ENCODE measurements around the gene OSBPL5. TPM values are rescaled to one million over a fixed set of nuclear protein-coding genes. Genes with fewer than 3 reads are reported as not detected.

OSBPL5 gene
- total and polyA plus RNA-seq, 8 donors, result 8.6 to 127 (median 25.2) TPM

- DNase-seq, result no peak
- TF ChIP-seq EP300 (IDR thresholded peaks at IDR 0.05), result no peak
- TF ChIP-seq POLR2AphosphoS5 (IDR thresholded peaks at IDR 0.05), result no peak
- TF ChIP-seq CTCF (IDR thresholded peaks at IDR 0.05), result no peak
- no peak for TF ChIP-seq POLR2A (IDR thresholded peaks at IDR 0.05)
- H3K27ac ChIP-seq, result no peak overlapping the region
- peaks cover 7 to 18% (median 12%) of the 10 kb centered on the region in 4 donors for H3K4me1 ChIP-seq
- WGBS, 5 donors, result 61 to 79% (median 72%) methylated on average over 6 to 12 of the region's 12 CpGs
- no peaks in the 10 kb centered on the region for H3K36me3 ChIP-seq
- no peaks in the 10 kb centered on the region for H3K9me3 ChIP-seq
- peaks cover 6 to 96% (median 51%) of the 10 kb centered on the region in 3 donors for H3K27me3 ChIP-seq
- H3K4me3 ChIP-seq, result no peak overlapping the region
- intact Hi-C loops (cut with DNase I; ENCODE audit: low total_unique reads), result no loop called here
Measured at GRCh38 chr11:3200388-3201111, 35.4 kb upstream of the OSBPL5 start.

DNA sequence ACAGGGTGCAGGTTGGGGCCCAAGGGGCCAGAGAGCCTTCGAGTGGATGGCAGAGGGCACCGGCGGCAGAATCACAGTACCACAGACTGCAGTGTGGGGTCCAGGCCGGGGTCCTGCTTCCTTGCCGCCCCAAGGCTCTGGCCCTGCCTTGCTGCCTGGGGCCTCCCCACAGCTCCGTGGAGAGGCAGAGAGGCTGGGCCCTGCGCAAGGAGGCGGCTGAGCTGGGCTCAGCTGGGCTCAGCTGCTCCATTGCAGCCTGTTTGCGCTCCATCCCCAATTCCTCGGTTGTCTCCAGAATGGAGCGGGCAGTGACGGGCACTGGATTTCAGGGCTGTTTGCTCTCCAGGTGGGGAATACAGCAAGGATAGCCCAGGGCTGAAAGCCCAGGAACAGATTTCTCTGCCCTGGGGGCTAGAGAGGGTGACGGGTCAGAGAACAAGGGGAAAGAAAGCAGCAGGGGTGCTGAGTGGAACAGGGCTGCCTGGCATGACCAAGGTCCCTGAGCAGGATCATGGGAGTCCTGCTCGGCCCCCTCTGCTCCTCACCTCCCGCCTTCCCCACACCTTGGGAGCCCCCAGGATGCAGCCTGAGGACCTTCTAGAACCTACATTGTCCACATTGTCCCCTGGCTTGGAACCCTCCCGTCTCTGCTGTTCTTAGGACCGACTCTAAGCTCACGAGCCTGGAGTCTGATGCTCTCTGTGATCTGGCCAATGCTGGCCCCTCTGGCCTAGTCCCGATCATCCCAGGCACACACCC, 34.6 kb upstream of the OSBPL5 start:
- H3K27me3 ChIP-seq, result peaks cover 6 to 93% (median 51%) of the 10 kb centered on the region in 3 donors
- intact Hi-C loops (cut with DNase I; ENCODE audit: low total_unique reads), result no loop called here

DNA sequence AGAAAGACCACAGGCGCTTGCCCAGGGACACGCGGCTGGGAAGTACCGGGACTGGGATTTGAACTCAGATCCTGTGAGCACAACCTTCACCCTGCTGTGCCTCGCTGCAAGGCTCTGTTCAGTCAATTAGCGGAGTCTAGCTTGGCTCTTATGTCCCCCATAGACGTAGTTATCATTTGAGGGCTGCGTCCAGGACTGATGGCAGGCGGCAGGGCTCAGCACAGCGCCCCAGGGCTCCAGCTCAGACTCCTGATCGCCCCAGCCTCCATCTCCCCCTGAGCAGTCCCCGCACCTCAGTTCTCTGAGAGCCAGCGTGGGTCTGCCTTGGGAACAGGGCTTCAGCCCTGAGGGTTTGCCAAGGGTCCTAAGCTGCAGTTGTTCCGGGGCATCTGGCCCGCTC, 33.7 kb upstream of the OSBPL5 start:
- Histone ChIP-seq H3K4me3 (no peak overlapping the region), H3K27ac (no peak overlapping the region), H3K27me3 (peaks cover 6 to 87% (median 44%) of the 10 kb centered on the region in 3 donors), H3K4me1 (peaks cover 7 to 12% (median 7%) of the 10 kb centered on the region in 4 donors), H3K9me3 (no peaks in the 10 kb centered on the region), H3K36me3 (no peaks in the 10 kb centered on the region)
- intact Hi-C loops (cut with DNase I; ENCODE audit: low total_unique reads), result no loop called here
- TF ChIP-seq CTCF (IDR thresholded peaks at IDR 0.05) (no peak), EP300 (IDR thresholded peaks at IDR 0.05) (no peak), POLR2AphosphoS5 (IDR thresholded peaks at IDR 0.05) (no peak)
- WGBS, 5 donors, result 79 to 90% (median 83%) methylated on average over 11 to 15 of the region's 15 CpGs
- DNase-seq, result no peak

More for the DNA sequence above, 34.6 kb upstream of the OSBPL5 start:
- no peak for TF ChIP-seq POLR2AphosphoS5 (IDR thresholded peaks at IDR 0.05)
- no peak for TF ChIP-seq EP300 (IDR thresholded peaks at IDR 0.05)
- no peak for TF ChIP-seq CTCF (IDR thresholded peaks at IDR 0.05)
- no peak for TF ChIP-seq POLR2A (IDR thresholded peaks at IDR 0.05)
- WGBS, 5 donors, result 66 to 75% (median 73%) methylated on average over 16 to 19 of the region's 19 CpGs
- Histone ChIP-seq H3K4me1 (peaks cover 7 to 12% (median 7%) of the 10 kb centered on the region in 4 donors), H3K27ac (no peak overlapping the region), H3K4me3 (no peak overlapping the region), H3K36me3 (no peaks in the 10 kb centered on the region), H3K9me3 (no peaks in the 10 kb centered on the region)
- no peak for DNase-seq

GRCh38 chr11:3197878-3198528, 32.9 kb upstream of the OSBPL5 start:
- intact Hi-C loops (cut with DNase I; ENCODE audit: low total_unique reads), result no loop called here
- WGBS, 5 donors, result 69 to 83% (median 74%) methylated on average over 5 to 8 of the region's 8 CpGs
- H3K27ac ChIP-seq, result no peak overlapping the region
- no peak overlapping the region for H3K4me3 ChIP-seq
- H3K4me1 ChIP-seq, result peaks cover 0 to 4% (median under 1%) of the 10 kb centered on the region in 4 donors
- no peaks in the 10 kb centered on the region for H3K9me3 ChIP-seq
- no peak for DNase-seq
- H3K27me3 ChIP-seq, result peaks cover 3 to 87% (median 36%) of the 10 kb centered on the region in 3 donors
- H3K36me3 ChIP-seq, result no peaks in the 10 kb centered on the region
- TF ChIP-seq POLR2AphosphoS5 (IDR thresholded peaks at IDR 0.05), result no peak
- no peak for TF ChIP-seq POLR2A (IDR thresholded peaks at IDR 0.05)
- TF ChIP-seq CTCF (IDR thresholded peaks at IDR 0.05), result no peak
- TF ChIP-seq EP300 (IDR thresholded peaks at IDR 0.05), result no peak

All from stomach (tissue), 9 donors.